Erythroblast (primary cell): ENCODE data around the gene MRLN.

Experiments used
- GATA1 ChIP-seq: IDR thresholded peaks from 2 replicates; pipeline ENCODE4 v1.6.1; 2011; ENCODE audit warnings: low read depth, mild to moderate bottlenecking, control low read depth, low read length, moderate library complexity
- POLR2A ChIP-seq: IDR thresholded peaks from 2 replicates; pipeline ENCODE4 v1.6.1; 2011; ENCODE audit warnings: mild to moderate bottlenecking, low read length

- no peak for TF ChIP-seq GATA1
- TF ChIP-seq POLR2A, result no peak
These were observed 46.1 kb downstream of the MRLN start for GRCh38 chr10:59706851-59707797.
